22Rv1 (cell line): ENCODE data around the gene NXPE4.
"Not testable (repeated sequence)": the region's sequence is repeated elsewhere in the genome, so short reads cannot be mapped to it uniquely, and the experiment has no call there.

Source experiments
- CTCF ChIP-seq: fragments of 450-650 bp; IDR thresholded peaks from 2 replicates; pipeline ENCODE4 v1.5.1; 2017; ENCODE audit warnings: mild to moderate bottlenecking
- ZFX ChIP-seq: fragments of 450-650 bp; IDR thresholded peaks from 2 replicates; pipeline ENCODE4 v1.6.1; 2017; ENCODE audit warnings: antibody characterized with exemption, borderline replicate concordance

GRCh38 chr11:114608605-114609004, 13.0 kb upstream of the NXPE4 start:
- not testable (repeated sequence) for TF ChIP-seq CTCF, ZFX
